Vagina (tissue), 2 donors: Measurements from ENCODE around the gene PRKCI.

ENCODE experiments used
- POLR2A ChIP-seq, 2 donors: fragments of 450-650 bp; IDR thresholded peaks; one replicate each; pipeline ENCODE4 v1.6.1; 2017; ENCODE audit warnings: antibody characterized with exemption in 2 of 2, mild to moderate bottlenecking in 2 of 2, moderate library complexity in 2 of 2
- POLR2AphosphoS5 ChIP-seq, 2 donors: sonication (generic); formaldehyde crosslinking; IDR thresholded peaks; one replicate each; pipeline ENCODE4 v1.9.0; 2017; ENCODE audit warnings: antibody characterized with exemption in 2 of 2, mild to moderate bottlenecking in 2 of 2, low read depth in 1 of 2; ENCODE audit not compliant: insufficient read depth in 1 of 2
- TF ChIP-seq, protein P1 (sequence below), 3 experiments: fragments of 450-650 bp in 2 of 3; fragments of 200-600 bp in 1 of 3; sonication (generic) in 1 of 3; IDR thresholded peaks; one replicate each; pipeline ENCODE4 v1.5.1; 2017 to 2019; ENCODE audit warnings: antibody characterized with exemption in 3 of 3, mild to moderate bottlenecking in 2 of 3, moderate library complexity in 2 of 3

DNA sequence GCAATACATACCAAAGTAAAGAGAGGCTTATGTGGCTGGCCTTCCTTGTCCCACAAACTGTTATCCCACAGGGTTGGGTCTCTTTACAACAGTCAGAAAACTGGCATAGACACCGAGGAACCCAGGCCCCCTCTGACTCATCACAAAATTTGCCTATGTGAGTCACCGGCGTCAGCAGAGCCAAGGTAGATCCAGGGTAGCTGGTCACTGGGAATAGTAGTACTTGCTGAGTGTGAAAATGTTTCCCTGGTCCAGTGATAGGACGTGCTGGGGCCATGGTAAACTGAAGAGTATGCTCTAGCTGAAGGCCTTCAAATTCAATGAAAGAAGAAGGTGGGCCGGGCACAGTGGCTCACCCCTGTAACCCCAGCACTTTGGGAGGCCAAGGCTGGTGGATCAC, 108.1 kb downstream of the PRKCI start:
- TF ChIP-seq, protein P1, sequence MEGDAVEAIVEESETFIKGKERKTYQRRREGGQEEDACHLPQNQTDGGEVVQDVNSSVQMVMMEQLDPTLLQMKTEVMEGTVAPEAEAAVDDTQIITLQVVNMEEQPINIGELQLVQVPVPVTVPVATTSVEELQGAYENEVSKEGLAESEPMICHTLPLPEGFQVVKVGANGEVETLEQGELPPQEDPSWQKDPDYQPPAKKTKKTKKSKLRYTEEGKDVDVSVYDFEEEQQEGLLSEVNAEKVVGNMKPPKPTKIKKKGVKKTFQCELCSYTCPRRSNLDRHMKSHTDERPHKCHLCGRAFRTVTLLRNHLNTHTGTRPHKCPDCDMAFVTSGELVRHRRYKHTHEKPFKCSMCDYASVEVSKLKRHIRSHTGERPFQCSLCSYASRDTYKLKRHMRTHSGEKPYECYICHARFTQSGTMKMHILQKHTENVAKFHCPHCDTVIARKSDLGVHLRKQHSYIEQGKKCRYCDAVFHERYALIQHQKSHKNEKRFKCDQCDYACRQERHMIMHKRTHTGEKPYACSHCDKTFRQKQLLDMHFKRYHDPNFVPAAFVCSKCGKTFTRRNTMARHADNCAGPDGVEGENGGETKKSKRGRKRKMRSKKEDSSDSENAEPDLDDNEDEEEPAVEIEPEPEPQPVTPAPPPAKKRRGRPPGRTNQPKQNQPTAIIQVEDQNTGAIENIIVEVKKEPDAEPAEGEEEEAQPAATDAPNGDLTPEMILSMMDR (IDR thresholded peaks at IDR 0.05): no peak
- no peak for TF ChIP-seq POLR2A (IDR thresholded peaks at IDR 0.05)
- no peak for TF ChIP-seq POLR2AphosphoS5 (IDR thresholded peaks at IDR 0.05; ENCODE audit: insufficient read depth in 1 of 2, low read depth in 1 of 2)
